ENCODE data around the gene TRIM38.

DNA sequence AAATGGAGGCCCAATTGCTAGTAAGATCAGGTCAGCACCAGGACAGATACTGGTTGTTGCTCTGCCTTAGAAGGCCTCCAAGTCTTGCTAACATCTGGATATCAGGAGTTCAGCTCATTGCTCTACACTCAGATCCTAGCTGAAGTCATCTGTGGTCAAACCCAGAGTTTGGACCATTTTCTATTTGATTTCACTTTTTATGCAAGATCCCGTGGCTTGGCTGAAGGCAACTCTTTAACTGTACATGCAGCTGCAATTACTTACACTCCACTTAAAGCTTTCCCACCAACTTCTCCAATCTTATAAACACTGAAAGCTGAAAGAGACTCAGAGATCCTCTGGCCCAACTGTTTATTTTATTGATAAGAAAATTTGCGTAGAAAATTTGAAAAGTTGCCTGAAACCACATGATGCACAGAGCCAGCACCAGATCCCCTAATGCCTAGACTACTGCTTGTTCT is 34.8 kb upstream of the TRIM38 start:
- TF ChIP-seq, protein P1, sequence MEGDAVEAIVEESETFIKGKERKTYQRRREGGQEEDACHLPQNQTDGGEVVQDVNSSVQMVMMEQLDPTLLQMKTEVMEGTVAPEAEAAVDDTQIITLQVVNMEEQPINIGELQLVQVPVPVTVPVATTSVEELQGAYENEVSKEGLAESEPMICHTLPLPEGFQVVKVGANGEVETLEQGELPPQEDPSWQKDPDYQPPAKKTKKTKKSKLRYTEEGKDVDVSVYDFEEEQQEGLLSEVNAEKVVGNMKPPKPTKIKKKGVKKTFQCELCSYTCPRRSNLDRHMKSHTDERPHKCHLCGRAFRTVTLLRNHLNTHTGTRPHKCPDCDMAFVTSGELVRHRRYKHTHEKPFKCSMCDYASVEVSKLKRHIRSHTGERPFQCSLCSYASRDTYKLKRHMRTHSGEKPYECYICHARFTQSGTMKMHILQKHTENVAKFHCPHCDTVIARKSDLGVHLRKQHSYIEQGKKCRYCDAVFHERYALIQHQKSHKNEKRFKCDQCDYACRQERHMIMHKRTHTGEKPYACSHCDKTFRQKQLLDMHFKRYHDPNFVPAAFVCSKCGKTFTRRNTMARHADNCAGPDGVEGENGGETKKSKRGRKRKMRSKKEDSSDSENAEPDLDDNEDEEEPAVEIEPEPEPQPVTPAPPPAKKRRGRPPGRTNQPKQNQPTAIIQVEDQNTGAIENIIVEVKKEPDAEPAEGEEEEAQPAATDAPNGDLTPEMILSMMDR (IDR thresholded peaks at IDR 0.05), result no peak
- no peak for TF ChIP-seq TCF7L2 (IDR thresholded peaks at IDR 0.05; ENCODE audit: low read depth, low read length)

Measured in Panc1 (cell line).